HepG2 (cell line): ENCODE measurements around the gene SERTAD3. TPM values are rescaled to one million over a fixed set of nuclear protein-coding genes. Genes with fewer than 3 reads are reported as not detected.

ENCODE experiments used
- ATAC-seq: fragments of 200-7000 bp; cut with Tn5 transposase; 3 replicates; pipeline ENCODE4 v1.9.1; 2020; ENCODE audit warnings: mild to moderate bottlenecking, moderate library complexity
- BruUV-seq: library from RNA; stranded (reverse); fragments of 400-500 nt; replicated peaks from 2 replicates; lab custom pipeline; 2021; lab: Mats Ljungman, UMichigan
- CTCF ChIA-PET: fragments of 300-600 bp; formaldehyde crosslinking; extraction: SDS; loops from one replicate; lab custom pipeline; 2021; ENCODE audit warnings: low total read pairs, inconsistent platforms, low intra/inter-chr PET ratio; lab: Yijun Ruan, JAX
- POLR2A ChIA-PET: fragments of 350-600 bp; sonication (Branson Sonifier 250); formaldehyde crosslinking; loops from one replicate; lab custom pipeline; 2020; ENCODE audit warnings: antibody characterized with exemption, inconsistent platforms; lab: Yijun Ruan, JAX
- DNase-seq: peaks from one replicate; pipeline ENCODE4 v3.0.0-alpha.2; 2015; ENCODE audit warnings: low spot score
- FAIRE-seq: peaks from 3 replicates; lab custom pipeline; 2011; peaks lifted over from hg19 to GRCh38; lab: Jason Lieb, UNC
- H2AFZ ChIP-seq: one replicate; pipeline ENCODE4 v1.6.1; 2011; ENCODE audit warnings: low read length, inconsistent platforms
- H3K27ac ChIP-seq: fragments of 300-600 bp; 3 replicates; pipeline ENCODE4 v1.8.0; 2011; ENCODE audit warnings: mixed run types, mild to moderate bottlenecking, mixed read lengths, low read length, inconsistent platforms; ENCODE audit not compliant: insufficient read depth; ENCODE audit errors: extremely low read length
- H3K27me3 ChIP-seq, 2 experiments: fragments of 200-600 bp in 1 of 2; 2 replicates in 1 of 2; 3 replicates in 1 of 2; pipeline versions ENCODE4 v1.6.0 to v1.8.0; 2011; ENCODE audit warnings: low read length in 2 of 2, mild to moderate bottlenecking in 2 of 2, moderate library complexity in 2 of 2, inconsistent platforms in 1 of 2; ENCODE audit not compliant: insufficient read depth in 2 of 2, control insufficient read depth in 1 of 2
- H3K36me3 ChIP-seq, 2 experiments: fragments of 200-600 bp in 1 of 2; replicated peaks in 1 of 2; 2 replicates in 1 of 2; 3 replicates in 1 of 2; pipeline versions ENCODE4 v1.5.1 to v1.8.0; 2011; ENCODE audit warnings: low read length in 2 of 2, inconsistent platforms in 1 of 2; ENCODE audit not compliant: insufficient read depth in 2 of 2, control insufficient read depth in 1 of 2
- H3K4me1 ChIP-seq: 2 replicates; pipeline ENCODE4 v1.5.1; 2012; ENCODE audit warnings: low read length, inconsistent platforms; ENCODE audit not compliant: insufficient read depth
- H3K4me2 ChIP-seq: 2 replicates; pipeline ENCODE4 v1.6.0; 2011; ENCODE audit warnings: low read depth, low read length, inconsistent platforms
- H3K4me3 ChIP-seq, 3 experiments: fragments of 200-600 bp in 1 of 3; sonication (generic), shearing (Covaris generic) in 1 of 3; replicated peaks in 1 of 3; 2 replicates each; pipeline ENCODE4 v1.5.1; 2011 to 2016; ENCODE audit warnings: low read length in 3 of 3, inconsistent platforms in 2 of 3, low read depth in 2 of 3, mild to moderate bottlenecking in 2 of 3, control low read depth in 1 of 3, mixed read lengths in 1 of 3; ENCODE audit not compliant: insufficient read depth in 1 of 3
- H3K79me2 ChIP-seq: one replicate; pipeline ENCODE4 v1.6.1; 2011; ENCODE audit warnings: low read length, inconsistent platforms; ENCODE audit not compliant: insufficient read depth
- H3K9ac ChIP-seq: 2 replicates; pipeline ENCODE4 v1.6.0; 2011; ENCODE audit warnings: mild to moderate bottlenecking, low read depth, low read length, inconsistent platforms; ENCODE audit not compliant: insufficient read depth
- H3K9me3 ChIP-seq: 2 replicates; pipeline ENCODE4 v1.5.1; 2012; ENCODE audit warnings: mild to moderate bottlenecking, low read length
- H4K20me1 ChIP-seq: 2 replicates; pipeline ENCODE4 v1.6.0; 2011; ENCODE audit warnings: inconsistent platforms, mild to moderate bottlenecking, low read length, moderate library complexity; ENCODE audit not compliant: insufficient read depth
- AKAP8 ChIP-seq: sonication (generic); formaldehyde crosslinking; IDR thresholded peaks from 2 replicates; pipeline ENCODE4 v1.5.1; 2020; ENCODE audit warnings: mild to moderate bottlenecking, missing genetic modification reagents
- AKNA ChIP-seq: sonication (generic); formaldehyde crosslinking; IDR thresholded peaks from 2 replicates; pipeline ENCODE4 v1.4.0; 2020; ENCODE audit warnings: missing genetic modification reagents, borderline replicate concordance
- CC2D1A ChIP-seq: sonication (generic); formaldehyde crosslinking; IDR thresholded peaks from 2 replicates; pipeline ENCODE4 v1.8.1; 2023; ENCODE audit warnings: mild to moderate bottlenecking, missing genetic modification reagents
- NBN ChIP-seq: fragments of 450-650 bp; conservative IDR thresholded peaks from 2 replicates; pipeline ENCODE4 v1.6.1; 2017
- ZHX2 ChIP-seq, 2 experiments: sonication (generic) in 1 of 2; formaldehyde crosslinking in 1 of 2; IDR thresholded peaks; 2 replicates each; pipeline versions ENCODE4 v1.6.1 to v1.9.0; 2014 to 2022; ENCODE audit warnings: antibody characterized with exemption in 1 of 2, borderline replicate concordance in 1 of 2, inconsistent platforms in 1 of 2, low read depth in 1 of 2, missing genetic modification reagents in 1 of 2
- ZNF143 ChIP-seq: sonication (generic); formaldehyde crosslinking; IDR thresholded peaks from 2 replicates; pipeline ENCODE4 v1.4.0; 2020; ENCODE audit warnings: missing genetic modification reagents
- ZNF709 ChIP-seq: sonication (generic); formaldehyde crosslinking; IDR thresholded peaks from 2 replicates; pipeline ENCODE4 v1.5.0; 2020; ENCODE audit warnings: mild to moderate bottlenecking, missing genetic modification reagents
- WGBS: methylation state at CpG from one replicate; pipeline ENCODE4 v1.1.6; 2017; ENCODE audit warnings: low lambda C conversion rate; 5-methylcytosine and 5-hydroxymethylcytosine counted together
- in situ Hi-C: cut with HindIII; loops from 2 replicates; pipeline ENCODE4 v1.10.0; 2017; ENCODE audit warnings: low pct_unique_long_range_greater_than_20kb; ENCODE audit not compliant: extremely low pct_ligation_motif_present
- intact Hi-C: fragments of 100-400 bp; cut with micrococcal nuclease; formaldehyde crosslinking; loops from one replicate; pipeline ENCODE4 v1.10.0; 2022; ENCODE audit not compliant: unreplicated experiment
- polyA plus RNA-seq, 8 experiments: library from polyadenylated mRNA; depleted of rRNA in 3 of 8; stranded (reverse) in 7 of 8; unstranded in 1 of 8; fragments of >200 nt; fragmentation: Illumina TruSeq in 4 of 8; extraction: Trizol in 4 of 8; gene quantifications; 2 replicates each; pipeline versions ENCODE4 v1.2.1 to v1.2.3, GENCODE V29; 2011 to 2016; ENCODE audit warnings: low read depth in 4 of 8, missing spikeins in 1 of 8, mixed read lengths in 1 of 8; ENCODE audit not compliant: insufficient read depth in 1 of 8
- total RNA-seq, 5 experiments: library from RNA; depleted of rRNA; stranded (reverse); fragments of >200 nt; fragmentation: Illumina TruSeq; extraction: Trizol; gene quantifications; 2 replicates each; pipeline ENCODE4 v1.2.3, GENCODE V29; 2016; ENCODE audit warnings: low read depth in 1 of 5

SERTAD3 gene
- total and polyA plus RNA-seq, 2 of the 13 experiments (the other 11 are each of a cell fraction or from before 2014, with no cell fraction given): 9.6 to 16.9 TPM

- TF ChIP-seq ZHX2 (IDR thresholded peaks at IDR 0.05; ENCODE audit: low read depth) (no peak), ZHX2 (CRISPR knock-in tag; IDR thresholded peaks at IDR 0.05; ENCODE audit: borderline replicate concordance) (no peak), ZNF709 (CRISPR knock-in tag) (no peak)
- TF ChIP-seq, all 625 proteins: peak for 0
These were observed 43.6 kb downstream of the SERTAD3 start (continued) for GRCh38 chr19:40400559-40400958.

GRCh38 chr19:40398417-40399131, 45.6 kb downstream of the SERTAD3 start:
- in situ Hi-C loops: no loop called here
- FAIRE-seq (no peak), ATAC-seq (no peak), DNase-seq (no peak)
- intact Hi-C loops: no loop called here
- Histone ChIP-seq H4K20me1 (no peaks in the 10 kb centered on the region), H3K4me3 (no peak overlapping the region), H3K36me3 (no peaks in the 10 kb centered on the region), H2AFZ (no peak overlapping the region), H3K9me3 (no peaks in the 10 kb centered on the region), H3K79me2 (no peaks in the 10 kb centered on the region), H3K9ac (no peak overlapping the region), H3K4me2 (no peak overlapping the region), H3K4me1 (peaks cover 13% of the 10 kb centered on the region), H3K27me3 (peaks cover 9 to 35% of the 10 kb centered on the region in 2 experiments; a peak in 4 of 5 replicates), H3K27ac (no peak overlapping the region)
- no peak for TF ChIP-seq ZNF143 (CRISPR knock-in tag)
- TF ChIP-seq CC2D1A (CRISPR knock-in tag): no peak
- no peak for TF ChIP-seq NBN
- no peak for TF ChIP-seq AKAP8
- TF ChIP-seq AKNA (CRISPR knock-in tag): no peak
- no TSS peak for BruUV-seq
- POLR2A ChIA-PET: no interaction called here
- WGBS: 82% methylated on average over 24 of the region's 49 CpGs
- CTCF ChIA-PET: no interaction called here
